Measurements from ENCODE around the gene MAGI1. TPM values are rescaled to one million over a fixed set of nuclear protein-coding genes. Genes with fewer than 3 reads are reported as not detected.
"Not testable (repeated sequence)": the region's sequence is repeated elsewhere in the genome, so short reads cannot be mapped to it uniquely, and the experiment has no call there.

The MAGI1 gene
- total RNA-seq, 1 donor from 2014 or later: 45.3 TPM

- no peak for DNase-seq
Measured at GRCh38 chr3:65871305-65872141, 167.2 kb downstream of the MAGI1 start.

- no peak for DNase-seq
Measured at GRCh38 chr3:65869798-65870197, 168.9 kb downstream of the MAGI1 start.

- DNase-seq: no peak
Measured at GRCh38 chr3:65867463-65868210, 171.1 kb downstream of the MAGI1 start.

- no peak for DNase-seq
Measured at GRCh38 chr3:65864357-65864904, 174.3 kb downstream of the MAGI1 start.

GRCh38 chr3:65861718-65862117, 177.0 kb downstream of the MAGI1 start:
- DNase-seq: no peak

GRCh38 chr3:65859612-65860011, 179.1 kb downstream of the MAGI1 start:
- not testable (repeated sequence) for DNase-seq

GRCh38 chr3:65858749-65859148, 180.0 kb downstream of the MAGI1 start:
- DNase-seq: no peak

- DNase-seq: no peak
Measured at GRCh38 chr3:65857327-65857726, 181.4 kb downstream of the MAGI1 start.

GRCh38 chr3:65856907-65857306, 181.8 kb downstream of the MAGI1 start:
- DNase-seq: no peak

GRCh38 chr3:65855370-65856100, 183.2 kb downstream of the MAGI1 start:
- DNase-seq: no peak

- no peak for DNase-seq
Measured at GRCh38 chr3:65854606-65855304, 184.0 kb downstream of the MAGI1 start.

- DNase-seq: peak; percentile 44
Measured at GRCh38 chr3:65851827-65852226, 186.9 kb downstream of the MAGI1 start.

- DNase-seq: no peak
Measured at GRCh38 chr3:65850261-65850660, 188.5 kb downstream of the MAGI1 start.

- DNase-seq: peak; percentile 80
Measured at GRCh38 chr3:65848024-65848423, 190.7 kb downstream of the MAGI1 start.

GRCh38 chr3:65846936-65847335, 191.8 kb downstream of the MAGI1 start:
- no peak for DNase-seq

GRCh38 chr3:65844370-65844769, 194.3 kb downstream of the MAGI1 start:
- no peak for DNase-seq

GRCh38 chr3:65843732-65844131, 195.0 kb downstream of the MAGI1 start:
- DNase-seq: no peak

- no peak for DNase-seq
Measured at GRCh38 chr3:65837604-65838003, 201.1 kb downstream of the MAGI1 start.

- no peak for DNase-seq
Measured at GRCh38 chr3:65836047-65836446, 202.7 kb downstream of the MAGI1 start.

- DNase-seq: no peak
Measured at GRCh38 chr3:65833761-65834505, 204.8 kb downstream of the MAGI1 start.

Data from skin of body (tissue), 2 donors.